GM12878 (cell line): Measurements from ENCODE around the gene GPC2. TPM values are rescaled to one million over a fixed set of nuclear protein-coding genes. Genes with fewer than 3 reads are reported as not detected.

Experiments
- EED ChIP-seq: sonication (generic); IDR thresholded peaks from 2 replicates; pipeline ENCODE4 v1.6.1; 2016; ENCODE audit warnings: antibody characterized with exemption, low read depth
- EGR1 ChIP-seq, 2 experiments: IDR thresholded peaks; 1 replicate in 1 of 2; 2 replicates in 1 of 2; pipeline ENCODE4 v1.6.1; 2011 to 2012; ENCODE audit warnings: low read depth in 2 of 2, low read length in 2 of 2, borderline replicate concordance in 1 of 2, mild to moderate bottlenecking in 1 of 2, moderate library complexity in 1 of 2
- HDGF ChIP-seq: fragments of 450-650 bp; IDR thresholded peaks from 2 replicates; pipeline ENCODE4 v1.6.1; 2016; ENCODE audit warnings: antibody characterized with exemption
- IKZF1 ChIP-seq: fragments of 450-650 bp; conservative IDR thresholded peaks from 2 replicates; pipeline ENCODE4 v1.6.1; 2017; ENCODE audit warnings: antibody characterized with exemption, mild to moderate bottlenecking
- KLF5 ChIP-seq: fragments of 450-650 bp; IDR thresholded peaks from 2 replicates; pipeline ENCODE4 v1.6.1; 2014; ENCODE audit warnings: mild to moderate bottlenecking; ENCODE audit not compliant: partially characterized antibody
- NFIC ChIP-seq: IDR thresholded peaks from 2 replicates; pipeline ENCODE4 v1.6.1; 2012; ENCODE audit warnings: low read depth, mild to moderate bottlenecking, inconsistent platforms, low read length, moderate library complexity
- NR2C2 ChIP-seq: IDR thresholded peaks from 2 replicates; pipeline ENCODE4 v1.6.1; 2011; ENCODE audit warnings: borderline replicate concordance, low read depth; ENCODE audit not compliant: control insufficient read depth, insufficient read length
- NR2F1 ChIP-seq: fragments of 450-650 bp; conservative IDR thresholded peaks from 2 replicates; pipeline ENCODE4 v1.6.1; 2017; ENCODE audit warnings: mild to moderate bottlenecking
- POLR2A ChIP-seq: IDR thresholded peaks from 2 replicates; pipeline ENCODE4 v1.6.1; 2011; ENCODE audit warnings: low read depth, mild to moderate bottlenecking, low read length
- SP1 ChIP-seq: IDR thresholded peaks from one replicate; pipeline ENCODE4 v1.6.1; 2011; ENCODE audit warnings: low read depth, low read length
- STAT1 ChIP-seq: fragments of 450-650 bp; conservative IDR thresholded peaks from 2 replicates; pipeline ENCODE4 v1.6.1; 2014; ENCODE audit warnings: antibody characterized with exemption, mild to moderate bottlenecking
- TCF3 ChIP-seq: IDR thresholded peaks from 2 replicates; pipeline ENCODE4 v1.6.1; 2012; ENCODE audit warnings: low read depth, mild to moderate bottlenecking, low read length, borderline replicate concordance; ENCODE audit not compliant: insufficient read depth
- ZBTB40 ChIP-seq: fragments of 450-650 bp; IDR thresholded peaks from 2 replicates; pipeline ENCODE4 v1.6.1; 2016; ENCODE audit warnings: mild to moderate bottlenecking, moderate library complexity, borderline replicate concordance
- polyA plus RNA-seq, 11 experiments: library from polyadenylated mRNA; depleted of rRNA in 4 of 11; unstranded in 6 of 11; stranded (reverse) in 5 of 11; fragments of >200 nt; fragmentation: Nextera tagmentation in 4 of 11; fragmentation: Illumina TruSeq in 1 of 11; extraction: Ambion mirVana in 4 of 11; extraction: Trizol in 1 of 11; gene quantifications; 1 replicate in 1 of 11; 2 replicates in 10 of 11; pipeline versions ENCODE4 v1.2.1 to v1.2.3, GENCODE V29; 2011 to 2016; ENCODE audit warnings: inconsistent platforms in 2 of 11, missing spikeins in 2 of 11, low read depth in 1 of 11
- total RNA-seq, 4 experiments: library from RNA; depleted of rRNA in 3 of 4; stranded (reverse); fragments of >200 nt in 3 of 4; fragmentation: Illumina TruSeq in 1 of 4; extraction: Trizol in 1 of 4; gene quantifications; 2 replicates each; pipeline versions ENCODE4 v1.2.1 to v1.2.3, GENCODE V29; 2013 to 2021
- TF ChIP-seq, protein P1 (sequence below): fragments of 450-650 bp; IDR thresholded peaks from 2 replicates; pipeline ENCODE4 v1.6.1; 2016; ENCODE audit warnings: mild to moderate bottlenecking
- TF ChIP-seq, protein P2 (sequence below): fragments of 450-650 bp; IDR thresholded peaks from 2 replicates; pipeline ENCODE4 v1.6.1; 2016; ENCODE audit warnings: mild to moderate bottlenecking
- TF ChIP-seq, protein P3 (sequence below): fragments of 450-650 bp; IDR thresholded peaks from 2 replicates; pipeline ENCODE4 v1.6.1; 2017; ENCODE audit warnings: mild to moderate bottlenecking, low read depth, inconsistent platforms; ENCODE audit not compliant: poor library complexity, severe bottlenecking
- TF ChIP-seq, protein P4 (sequence below): fragments of 450-650 bp; IDR thresholded peaks from 2 replicates; pipeline ENCODE4 v1.6.1; 2017; ENCODE audit warnings: borderline replicate concordance
- TF ChIP-seq, protein P5 (sequence below): IDR thresholded peaks from 2 replicates; pipeline ENCODE4 v1.6.1; 2011; ENCODE audit warnings: borderline replicate concordance, low read depth, mild to moderate bottlenecking, moderate library complexity, low read length; ENCODE audit not compliant: insufficient read depth, poor library complexity, severe bottlenecking

The GPC2 gene
- total and polyA plus RNA-seq, 10 of the 15 experiments (the other 5 are each of a cell fraction or from before 2014, with no cell fraction given): 0.19 to 6.3 (median 0.77) TPM

DNA sequence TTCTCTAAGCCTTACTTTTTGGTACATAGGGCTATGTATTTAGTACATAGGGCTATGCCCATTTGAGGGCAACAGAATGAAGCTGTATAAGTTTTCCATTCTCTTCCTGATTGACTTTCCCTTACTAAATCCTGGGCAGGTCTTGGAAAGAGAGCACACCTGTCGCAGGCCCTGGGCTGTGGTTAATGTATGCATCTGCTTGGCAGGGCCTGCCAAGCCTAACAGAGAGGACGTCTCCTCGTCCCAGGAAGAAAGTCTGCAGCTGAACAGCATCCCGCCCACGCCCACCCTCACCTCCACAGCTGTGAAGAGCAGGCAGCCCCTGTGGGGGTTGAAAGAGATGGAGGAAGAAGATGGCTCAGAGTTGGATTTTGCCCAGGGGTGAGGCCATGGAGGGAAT, 33.6 kb upstream of the GPC2 start (continued):
- TF ChIP-seq, protein P1, sequence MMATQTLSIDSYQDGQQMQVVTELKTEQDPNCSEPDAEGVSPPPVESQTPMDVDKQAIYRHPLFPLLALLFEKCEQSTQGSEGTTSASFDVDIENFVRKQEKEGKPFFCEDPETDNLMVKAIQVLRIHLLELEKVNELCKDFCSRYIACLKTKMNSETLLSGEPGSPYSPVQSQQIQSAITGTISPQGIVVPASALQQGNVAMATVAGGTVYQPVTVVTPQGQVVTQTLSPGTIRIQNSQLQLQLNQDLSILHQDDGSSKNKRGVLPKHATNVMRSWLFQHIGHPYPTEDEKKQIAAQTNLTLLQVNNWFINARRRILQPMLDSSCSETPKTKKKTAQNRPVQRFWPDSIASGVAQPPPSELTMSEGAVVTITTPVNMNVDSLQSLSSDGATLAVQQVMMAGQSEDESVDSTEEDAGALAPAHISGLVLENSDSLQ: no peak
- TF ChIP-seq ZBTB40: no peak
- no peak; the same call in 1 of the 2 replicates for TF ChIP-seq HDGF
- TF ChIP-seq STAT1: no peak
- no peak for TF ChIP-seq IKZF1
- TF ChIP-seq SP1: no peak
- TF ChIP-seq, protein P2, sequence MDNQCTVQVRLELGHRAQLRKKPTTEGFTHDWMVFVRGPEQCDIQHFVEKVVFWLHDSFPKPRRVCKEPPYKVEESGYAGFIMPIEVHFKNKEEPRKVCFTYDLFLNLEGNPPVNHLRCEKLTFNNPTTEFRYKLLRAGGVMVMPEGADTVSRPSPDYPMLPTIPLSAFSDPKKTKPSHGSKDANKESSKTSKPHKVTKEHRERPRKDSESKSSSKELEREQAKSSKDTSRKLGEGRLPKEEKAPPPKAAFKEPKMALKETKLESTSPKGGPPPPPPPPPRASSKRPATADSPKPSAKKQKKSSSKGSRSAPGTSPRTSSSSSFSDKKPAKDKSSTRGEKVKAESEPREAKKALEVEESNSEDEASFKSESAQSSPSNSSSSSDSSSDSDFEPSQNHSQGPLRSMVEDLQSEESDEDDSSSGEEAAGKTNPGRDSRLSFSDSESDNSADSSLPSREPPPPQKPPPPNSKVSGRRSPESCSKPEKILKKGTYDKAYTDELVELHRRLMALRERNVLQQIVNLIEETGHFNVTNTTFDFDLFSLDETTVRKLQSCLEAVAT: no peak
- TF ChIP-seq, protein P3, sequence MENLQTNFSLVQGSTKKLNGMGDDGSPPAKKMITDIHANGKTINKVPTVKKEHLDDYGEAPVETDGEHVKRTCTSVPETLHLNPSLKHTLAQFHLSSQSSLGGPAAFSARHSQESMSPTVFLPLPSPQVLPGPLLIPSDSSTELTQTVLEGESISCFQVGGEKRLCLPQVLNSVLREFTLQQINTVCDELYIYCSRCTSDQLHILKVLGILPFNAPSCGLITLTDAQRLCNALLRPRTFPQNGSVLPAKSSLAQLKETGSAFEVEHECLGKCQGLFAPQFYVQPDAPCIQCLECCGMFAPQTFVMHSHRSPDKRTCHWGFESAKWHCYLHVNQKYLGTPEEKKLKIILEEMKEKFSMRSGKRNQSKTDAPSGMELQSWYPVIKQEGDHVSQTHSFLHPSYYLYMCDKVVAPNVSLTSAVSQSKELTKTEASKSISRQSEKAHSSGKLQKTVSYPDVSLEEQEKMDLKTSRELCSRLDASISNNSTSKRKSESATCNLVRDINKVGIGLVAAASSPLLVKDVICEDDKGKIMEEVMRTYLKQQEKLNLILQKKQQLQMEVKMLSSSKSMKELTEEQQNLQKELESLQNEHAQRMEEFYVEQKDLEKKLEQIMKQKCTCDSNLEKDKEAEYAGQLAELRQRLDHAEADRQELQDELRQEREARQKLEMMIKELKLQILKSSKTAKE: no peak
- TF ChIP-seq EED: no peak
- no peak for TF ChIP-seq NR2F1
- no peak for TF ChIP-seq NR2C2
- TF ChIP-seq EGR1 (IDR thresholded peaks at IDR 0.05; ENCODE audit: borderline replicate concordance in 1 of 2, low read depth in 2 of 2, low read length in 2 of 2): peak in 1 of 2 experiments; percentile 90; a peak in 2 of 3 replicates
- no peak for TF ChIP-seq TCF3
- TF ChIP-seq POLR2A: 0 out of 2 replicates have a peak, but pooled peaks have one; percentile 1
- TF ChIP-seq NFIC: no peak
- TF ChIP-seq KLF5: no peak
- TF ChIP-seq, protein P4, sequence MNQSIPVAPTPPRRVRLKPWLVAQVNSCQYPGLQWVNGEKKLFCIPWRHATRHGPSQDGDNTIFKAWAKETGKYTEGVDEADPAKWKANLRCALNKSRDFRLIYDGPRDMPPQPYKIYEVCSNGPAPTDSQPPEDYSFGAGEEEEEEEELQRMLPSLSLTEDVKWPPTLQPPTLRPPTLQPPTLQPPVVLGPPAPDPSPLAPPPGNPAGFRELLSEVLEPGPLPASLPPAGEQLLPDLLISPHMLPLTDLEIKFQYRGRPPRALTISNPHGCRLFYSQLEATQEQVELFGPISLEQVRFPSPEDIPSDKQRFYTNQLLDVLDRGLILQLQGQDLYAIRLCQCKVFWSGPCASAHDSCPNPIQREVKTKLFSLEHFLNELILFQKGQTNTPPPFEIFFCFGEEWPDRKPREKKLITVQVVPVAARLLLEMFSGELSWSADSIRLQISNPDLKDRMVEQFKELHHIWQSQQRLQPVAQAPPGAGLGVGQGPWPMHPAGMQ: no peak
- TF ChIP-seq, protein P5, sequence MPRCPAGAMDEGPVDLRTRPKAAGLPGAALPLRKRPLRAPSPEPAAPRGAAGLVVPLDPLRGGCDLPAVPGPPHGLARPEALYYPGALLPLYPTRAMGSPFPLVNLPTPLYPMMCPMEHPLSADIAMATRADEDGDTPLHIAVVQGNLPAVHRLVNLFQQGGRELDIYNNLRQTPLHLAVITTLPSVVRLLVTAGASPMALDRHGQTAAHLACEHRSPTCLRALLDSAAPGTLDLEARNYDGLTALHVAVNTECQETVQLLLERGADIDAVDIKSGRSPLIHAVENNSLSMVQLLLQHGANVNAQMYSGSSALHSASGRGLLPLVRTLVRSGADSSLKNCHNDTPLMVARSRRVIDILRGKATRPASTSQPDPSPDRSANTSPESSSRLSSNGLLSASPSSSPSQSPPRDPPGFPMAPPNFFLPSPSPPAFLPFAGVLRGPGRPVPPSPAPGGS: no peak
